ENCODE measurements around the gene XYLT2.

The XYLT2 gene

DNA sequence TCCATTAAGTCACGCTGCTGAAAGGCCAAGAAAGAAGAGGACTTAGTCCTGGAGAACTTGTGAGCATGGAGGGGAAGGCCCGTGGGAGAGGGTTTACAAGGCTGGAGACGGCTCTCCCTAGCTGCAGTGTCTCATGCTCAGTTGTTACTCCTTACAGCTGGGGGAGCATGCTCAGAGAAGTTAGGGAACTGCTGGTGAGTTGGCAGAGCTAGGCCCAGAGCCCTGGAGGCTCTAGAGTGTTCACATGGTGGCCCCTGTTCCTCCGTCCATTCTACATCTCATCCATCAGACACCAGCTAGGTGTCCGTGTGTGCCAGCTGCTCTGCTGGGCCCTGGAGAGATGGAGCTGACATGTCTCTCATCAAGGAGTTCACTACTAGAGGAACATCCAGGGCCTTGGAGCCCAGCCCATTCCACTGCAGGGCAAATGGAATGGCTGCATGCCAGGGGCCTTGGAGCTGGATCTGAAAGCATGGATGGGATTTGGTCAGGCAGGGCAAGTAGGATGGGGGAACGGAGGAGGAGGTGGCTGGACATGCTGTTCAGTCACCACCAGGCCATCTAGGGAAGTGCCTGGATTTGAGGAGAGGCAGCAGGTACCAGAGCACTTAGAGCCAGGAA, 6.3 kb downstream of the XYLT2 start:
- no peak for DNase-seq

DNA sequence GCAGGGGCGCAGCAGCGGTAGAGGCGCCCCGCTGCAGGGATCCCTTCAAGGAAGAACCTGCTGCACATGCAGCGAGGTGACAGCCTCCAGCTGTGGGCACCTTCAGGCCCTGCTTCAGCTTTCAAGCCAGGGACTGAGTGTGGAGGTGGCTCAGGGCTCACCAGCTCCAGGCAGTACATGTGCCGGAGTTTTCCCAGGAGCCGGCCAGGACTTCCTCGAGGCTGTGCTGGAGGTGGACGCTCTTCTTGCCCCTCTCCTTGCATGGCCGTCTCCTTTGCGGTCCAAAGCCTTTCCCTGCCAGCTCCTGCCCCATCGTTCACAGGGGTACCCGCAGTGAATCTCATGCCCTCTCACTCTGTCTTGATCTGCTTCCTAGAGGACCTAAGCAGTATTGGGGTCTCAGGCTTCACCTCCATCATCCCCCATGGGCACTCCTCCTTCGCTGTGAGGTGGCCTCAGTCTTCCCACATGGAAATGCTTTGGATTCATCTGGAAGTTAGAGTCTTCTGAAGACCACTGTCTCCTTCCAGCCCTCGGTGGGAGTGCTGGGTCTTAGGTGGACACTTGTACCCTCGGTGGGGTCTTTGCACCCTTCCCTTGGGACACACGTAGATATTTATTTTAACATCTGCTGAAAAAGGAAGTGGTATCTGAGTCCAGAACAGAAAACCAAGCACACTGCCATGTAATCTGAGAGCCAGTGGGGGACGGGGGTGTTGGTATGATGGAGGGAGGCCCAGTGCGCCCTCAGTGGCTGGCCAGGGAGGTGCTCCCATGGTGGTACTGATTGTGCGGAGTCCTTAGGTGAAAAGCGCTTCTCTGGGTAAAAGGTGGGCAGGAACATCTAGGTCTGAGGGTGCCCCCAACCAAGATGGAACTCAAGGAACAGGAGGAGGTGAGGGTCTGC, 7.0 kb downstream of the XYLT2 start:
- DNase-seq: no peak

DNA sequence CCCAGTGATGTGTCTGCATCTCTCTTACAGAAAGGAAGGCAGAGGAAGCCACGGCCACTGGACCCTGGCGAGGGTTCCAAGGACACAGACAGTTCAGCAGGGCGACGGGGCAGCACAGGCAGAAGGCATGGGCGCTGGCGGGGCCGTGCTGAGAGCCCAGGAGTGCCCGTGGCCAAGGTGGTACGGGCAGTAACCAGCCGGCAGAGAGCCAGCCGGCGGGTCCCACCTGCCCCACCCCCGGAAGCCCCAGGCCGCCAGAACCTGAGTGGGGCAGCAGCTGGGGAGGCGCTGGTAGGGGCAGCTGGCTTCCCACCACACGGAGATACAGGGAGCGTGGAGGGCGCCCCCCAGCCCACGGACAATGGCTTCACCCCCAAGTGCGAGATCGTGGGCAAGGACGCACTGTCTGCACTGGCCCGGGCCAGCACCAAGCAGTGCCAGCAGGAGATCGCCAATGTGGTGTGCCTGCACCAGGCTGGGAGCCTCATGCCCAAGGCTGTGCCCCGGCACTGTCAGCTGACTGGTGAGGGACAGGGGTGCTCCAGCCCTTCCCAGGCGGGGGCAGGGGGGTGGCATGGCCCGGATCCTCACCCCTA, 7.8 kb downstream of the XYLT2 start:
- DNase-seq: no peak

- DNase-seq: no peak
These were observed 8.3 kb downstream of the XYLT2 start for GRCh38 chr17:50354198-50354597.

GRCh38 chr17:50354776-50355175, 8.8 kb downstream of the XYLT2 start:
- no peak for DNase-seq

DNA sequence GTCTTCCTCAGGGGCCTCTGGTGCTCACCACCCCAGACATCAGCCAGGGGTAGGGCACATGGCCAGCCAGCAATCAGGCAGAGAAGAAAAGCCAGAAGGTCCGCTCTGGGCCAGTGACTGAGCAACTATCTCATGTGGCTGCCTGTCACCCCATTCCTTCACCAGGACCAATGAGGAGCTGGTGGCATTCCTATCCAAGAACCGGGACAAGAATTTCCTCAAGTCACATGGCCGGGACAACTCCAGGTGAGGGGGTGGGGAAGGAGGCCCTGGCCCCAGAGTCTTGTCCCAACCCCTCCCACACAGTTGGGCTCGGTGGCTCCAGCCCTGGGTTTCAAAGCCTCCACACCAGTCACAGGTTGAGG, 9.4 kb downstream of the XYLT2 start:
- no peak for DNase-seq

GRCh38 chr17:50355701-50356341, 9.9 kb downstream of the XYLT2 start:
- DNase-seq: no peak

- no peak for DNase-seq
These were observed 10.5 kb downstream of the XYLT2 start for GRCh38 chr17:50356418-50356817.

- DNase-seq: no peak
These were observed 11.1 kb downstream of the XYLT2 start for GRCh38 chr17:50356892-50357510.

GRCh38 chr17:50358177-50358576, 12.3 kb downstream of the XYLT2 start:
- no peak for DNase-seq

DNA sequence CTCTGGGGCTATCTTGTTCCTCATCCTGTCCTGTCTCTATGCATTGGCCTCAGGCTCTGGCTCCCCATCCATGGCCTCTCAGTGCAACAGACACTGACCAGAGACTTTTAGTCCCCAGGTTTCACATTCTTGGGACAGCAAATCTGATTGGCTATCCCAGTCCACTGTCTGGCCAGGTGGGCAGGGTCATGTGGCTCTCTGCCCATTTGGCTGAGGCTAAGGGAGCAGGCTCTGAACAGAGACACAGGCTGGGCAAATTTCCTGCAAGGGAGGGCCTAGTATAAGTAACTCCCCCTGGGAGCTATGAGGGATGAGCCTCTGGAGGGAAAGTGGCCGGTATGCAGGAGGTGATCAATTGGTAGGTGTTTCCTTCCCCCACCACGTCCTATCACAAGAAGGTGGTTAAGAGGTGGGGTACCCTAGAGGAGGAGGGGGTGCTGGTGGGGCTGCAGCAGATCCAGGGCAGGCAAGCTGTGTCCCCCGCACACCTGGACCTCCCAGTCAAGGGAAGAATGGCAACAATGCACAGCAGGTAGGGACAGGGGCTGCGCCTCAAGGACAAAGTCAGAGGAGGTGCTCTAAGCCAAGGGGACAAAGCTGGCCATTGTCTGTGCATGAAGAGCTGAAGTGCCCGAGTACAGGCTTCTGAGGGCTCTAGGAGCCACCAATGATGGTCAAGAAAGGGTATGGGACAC, 13.2 kb downstream of the XYLT2 start:
- DNase-seq: no peak

DNA sequence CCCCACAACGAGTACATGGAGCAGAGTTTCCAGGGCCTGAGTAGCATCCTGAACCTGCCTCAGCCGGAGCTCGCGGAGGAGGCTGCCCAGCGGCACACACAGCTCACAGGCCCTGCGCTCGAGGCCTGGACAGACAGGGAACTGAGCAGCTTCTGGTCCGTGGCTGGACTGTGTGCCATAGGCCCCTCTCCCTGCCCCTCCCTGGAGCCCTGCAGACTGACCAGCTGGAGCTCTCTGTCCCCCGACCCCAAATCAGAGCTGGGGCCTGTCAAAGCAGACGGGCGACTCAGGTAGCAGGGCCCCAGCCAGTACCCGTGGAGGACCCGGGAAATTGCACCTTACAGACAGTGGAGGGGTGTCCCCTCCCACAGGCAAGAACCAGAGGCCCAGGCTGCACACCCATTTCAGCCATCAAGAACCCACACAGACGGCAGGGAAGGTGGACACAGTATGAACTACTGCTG, 14.1 kb downstream of the XYLT2 start:
- DNase-seq: no peak

GRCh38 chr17:50360486-50361115, 14.7 kb downstream of the XYLT2 start:
- DNase-seq: no peak

GRCh38 chr17:50361561-50362480, 15.9 kb downstream of the XYLT2 start:
- peak; percentile 46 for DNase-seq

DNA sequence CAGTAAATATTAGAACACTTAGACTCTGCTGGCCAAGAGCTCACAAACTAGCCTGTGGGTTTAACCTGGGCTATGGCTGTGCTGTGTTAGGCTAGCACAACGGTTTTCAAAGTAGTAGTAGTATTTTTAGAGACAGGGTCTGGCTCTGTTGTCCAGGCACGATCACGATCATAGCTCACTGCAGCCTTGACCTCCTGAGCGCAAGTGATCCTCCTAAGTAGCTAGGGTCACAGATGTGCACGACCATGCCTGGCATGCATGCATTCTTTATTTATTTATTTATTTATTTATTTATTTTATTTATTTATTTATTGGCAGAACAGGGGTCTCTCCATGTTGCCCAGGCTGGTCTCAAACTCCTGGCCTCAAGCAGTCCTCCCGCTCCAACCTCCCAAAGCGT, 16.7 kb downstream of the XYLT2 start:
- DNase-seq: no peak

DNA sequence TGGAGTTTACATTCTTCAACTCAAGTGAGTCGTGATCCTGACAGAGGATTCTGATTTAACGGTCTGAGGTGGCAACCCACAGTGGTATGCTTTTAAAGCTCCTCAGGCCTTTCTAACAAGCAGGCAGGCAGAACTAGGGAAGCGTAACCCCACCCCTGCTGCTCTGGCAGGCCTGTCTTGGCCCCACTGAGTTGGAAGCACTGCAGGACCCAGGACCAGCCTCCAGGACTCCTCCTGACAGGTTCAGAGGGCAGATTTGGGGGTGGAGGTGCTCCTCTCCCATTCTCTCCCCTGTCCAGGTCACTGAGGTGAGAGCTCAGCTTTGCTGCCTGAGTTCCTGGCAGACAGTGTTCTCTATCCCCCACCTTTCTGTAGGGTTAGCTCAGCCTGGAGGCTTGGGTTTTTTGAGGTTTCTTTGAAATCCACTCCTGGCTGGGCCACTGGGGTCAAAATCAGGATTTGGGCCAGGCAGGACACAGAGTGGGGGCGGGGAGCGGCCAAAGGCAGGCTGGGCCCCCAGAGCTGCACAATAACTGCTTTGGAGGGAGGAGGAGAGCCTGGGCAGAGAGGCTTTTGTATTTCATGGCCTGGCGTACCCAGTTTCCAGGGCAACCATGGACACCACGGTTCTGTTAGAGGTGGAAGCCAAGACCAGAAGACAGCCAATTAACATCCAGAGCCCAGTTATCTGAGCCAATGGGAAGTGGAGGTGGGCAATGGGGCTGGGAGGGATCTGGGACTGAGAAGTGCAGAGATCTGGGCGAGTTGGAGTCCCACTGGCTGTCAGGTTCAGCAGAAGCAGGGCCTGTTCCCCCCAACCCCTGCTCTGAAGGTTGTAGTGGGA, 17.5 kb downstream of the XYLT2 start:
- DNase-seq: no peak

DNA sequence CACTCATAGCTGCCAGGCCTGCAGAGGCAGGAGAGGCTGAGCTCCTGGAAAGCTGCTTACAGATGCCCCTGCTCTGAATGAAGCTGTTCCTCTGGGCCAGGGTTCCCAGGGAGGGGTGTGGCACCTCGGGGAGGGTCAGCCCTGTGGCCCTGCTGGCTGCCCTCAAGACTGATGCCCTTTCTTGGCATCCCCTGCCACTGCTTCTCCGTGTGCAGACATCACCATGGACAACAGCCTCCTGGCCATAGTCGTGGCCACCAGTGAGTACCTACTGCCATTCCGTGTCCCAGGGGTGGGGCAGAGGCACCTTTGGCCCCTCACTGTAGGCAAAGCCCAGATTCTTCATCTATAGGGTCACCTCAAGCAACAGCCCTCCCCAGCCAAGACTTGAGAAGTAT, 18.1 kb downstream of the XYLT2 start:
- DNase-seq: no peak

GRCh38 chr17:50364715-50365114, 18.8 kb downstream of the XYLT2 start:
- no peak for DNase-seq

DNA sequence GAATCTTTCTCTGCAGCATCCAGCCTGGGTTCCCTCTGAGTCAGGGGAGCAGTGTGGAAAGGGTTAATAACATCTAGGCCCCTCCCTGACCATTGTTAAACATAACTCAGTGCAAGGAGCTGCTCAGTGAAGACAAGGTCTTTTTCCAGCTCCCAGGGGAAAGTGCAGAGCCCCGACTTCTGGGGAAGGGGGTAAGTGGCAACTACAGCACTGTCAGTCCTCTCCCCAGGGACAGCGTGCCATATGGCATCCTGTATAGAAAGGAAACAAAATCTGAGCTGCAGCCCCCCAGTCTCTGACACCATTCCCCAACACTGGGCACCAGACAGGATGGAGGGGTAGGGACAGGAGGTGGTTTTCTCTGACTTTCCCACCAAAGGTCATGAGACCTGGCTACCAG, 19.2 kb downstream of the XYLT2 start:
- no peak for DNase-seq
